ENCODE measurements around the gene PLEKHG2. TPM values are rescaled to one million over a fixed set of nuclear protein-coding genes. Genes with fewer than 3 reads are reported as not detected.

PLEKHG2 gene
- total RNA-seq, 2 experiments from 2014 or later, result 74.4 to 77.9 TPM

GRCh38 chr19:39402346-39403300 lies 9.8 kb upstream of the PLEKHG2 start:
- H3K9me3 Mint-ChIP-seq, result no peaks in the 10 kb centered on the region
- H3K4me3 Mint-ChIP-seq, result peak overlapping the region; percentile 76
- H3K27me3 Mint-ChIP-seq, result no peaks in the 10 kb centered on the region
- H3K4me1 Mint-ChIP-seq, result peaks cover 75% of the 10 kb centered on the region
- H3K27ac Mint-ChIP-seq, result peak overlapping the region; percentile 96
- POLR2A ChIA-PET, result no interaction called here
- H3K36me3 Mint-ChIP-seq (ENCODE audit: low read depth), result peaks cover 22% of the 10 kb centered on the region
- DNase-seq, result peak; percentile 91
- CTCF ChIA-PET, result interaction anchor here (1.3 to 4.4 kb wide), 4 partner anchors 9 to 67 kb away, joined by 4 to 47 read pairs (median 5); partner anchors contain the start of genes GMFG, PLEKHG2, SAMD4B and SUPT5H

- peaks cover 31% of the 10 kb centered on the region for H3K36me3 Mint-ChIP-seq (ENCODE audit: low read depth)
- peaks cover 67% of the 10 kb centered on the region for H3K4me1 Mint-ChIP-seq
- ChIA-PET POLR2A (interaction anchor here (0.7 kb wide), 1 partner anchor 552 kb away, joined by 3 read pairs; no protein-coding TSS in a partner anchor), CTCF (interaction anchor here (1.9 to 4.4 kb wide), 3 partner anchors 8 to 68 kb away, joined by 4 to 47 read pairs (median 11); partner anchors contain the start of genes GMFG, MED29, PAF1 and PLEKHG2)
- peak overlapping the region; percentile 76 for H3K4me3 Mint-ChIP-seq
- no peaks in the 10 kb centered on the region for H3K9me3 Mint-ChIP-seq
- DNase-seq, result peak; percentile 91
- no peaks in the 10 kb centered on the region for H3K27me3 Mint-ChIP-seq
- peak overlapping the region; percentile 96 for H3K27ac Mint-ChIP-seq
These were observed 8.8 kb upstream of the PLEKHG2 start for GRCh38 chr19:39403331-39404312.

- Mint-ChIP-seq H3K4me3 (peak overlapping the region; percentile 87), H3K27me3 (no peaks in the 10 kb centered on the region), H3K36me3 (ENCODE audit: low read depth) (peaks cover 27% of the 10 kb centered on the region), H3K9me3 (no peaks in the 10 kb centered on the region), H3K4me1 (peaks cover 53% of the 10 kb centered on the region), H3K27ac (peak overlapping the region; percentile 94)
- DNase-seq, result no peak
- CTCF ChIA-PET, result interaction anchor here (0.6 to 2.1 kb wide), 2 partner anchors 9 to 14 kb away, joined by 5 to 11 read pairs; partner anchors contain the start of genes MED29 and PAF1
- POLR2A ChIA-PET, result interaction anchor here (0.7 kb wide), 1 partner anchor 73 kb away, joined by 3 read pairs; no protein-coding TSS in a partner anchor
These were observed 7.1 kb upstream of the PLEKHG2 start for GRCh38 chr19:39405261-39405957.

- H3K4me1 Mint-ChIP-seq, result peaks cover 54% of the 10 kb centered on the region
- peaks cover 31% of the 10 kb centered on the region for H3K36me3 Mint-ChIP-seq (ENCODE audit: low read depth)
- peak overlapping the region; percentile 94 for H3K27ac Mint-ChIP-seq
These were observed 6.4 kb upstream of the PLEKHG2 start for GRCh38 chr19:39405958-39406655.

GRCh38 chr19:39406656-39407409 lies 5.6 kb upstream of the PLEKHG2 start, which contains the start of gene ZFP36:
Gene ZFP36, plus strand, starts transcription at chr19:39406847. Its CDS starts 58 bp downstream, at chr19:39406905.
- CTCF ChIA-PET, result interaction anchor here (1.8 to 4.1 kb wide), 3 partner anchors 9 to 65 kb away, joined by 5 to 46 read pairs (median 8); partner anchors contain the start of genes MED29, PAF1 and SAMD4B
- Mint-ChIP-seq H3K9me3 (no peaks in the 10 kb centered on the region), H3K4me1 (peaks cover 54% of the 10 kb centered on the region), H3K27ac (peak within 1 kb of the TSS; percentile 97), H3K27me3 (no peaks in the 10 kb centered on the region), H3K36me3 (ENCODE audit: low read depth) (peaks cover 37% of the 10 kb centered on the region), H3K4me3 (peak within 1 kb of the TSS; percentile 87)
- peak; percentile 89 for DNase-seq
- POLR2A ChIA-PET, result interaction anchor here (1.1 to 2.8 kb wide), 2 partner anchors 9 to 71 kb away, joined by 3 to 10 read pairs; no protein-coding TSS in a partner anchor

More at GRCh38 chr19:39405958-39406655, 6.4 kb upstream of the PLEKHG2 start:
- CTCF ChIA-PET, result interaction anchor here (1.8 to 4.1 kb wide), 3 partner anchors 9 to 64 kb away, joined by 5 to 46 read pairs (median 8); partner anchors contain the start of genes MED29, PAF1 and SAMD4B
- Mint-ChIP-seq H3K27me3 (no peaks in the 10 kb centered on the region), H3K4me3 (peak overlapping the region; percentile 87), H3K9me3 (no peaks in the 10 kb centered on the region)
- DNase-seq, result peak; percentile 89
- POLR2A ChIA-PET, result interaction anchor here (1.1 to 2.8 kb wide), 2 partner anchors 8 to 72 kb away, joined by 3 to 10 read pairs; no protein-coding TSS in a partner anchor

GRCh38 chr19:39407410-39407659 lies 5.1 kb upstream of the PLEKHG2 start:
- Mint-ChIP-seq H3K27ac (peak overlapping the region; percentile 97), H3K36me3 (ENCODE audit: low read depth) (peaks cover 37% of the 10 kb centered on the region), H3K4me3 (peak overlapping the region; percentile 87), H3K9me3 (no peaks in the 10 kb centered on the region), H3K27me3 (peaks cover 1% of the 10 kb centered on the region), H3K4me1 (peaks cover 53% of the 10 kb centered on the region)
- CTCF ChIA-PET, result interaction anchor here (1.1 to 4.1 kb wide), 5 partner anchors 10 to 65 kb away, joined by 3 to 46 read pairs (median 5); partner anchors contain the start of genes MED29, PAF1 and SAMD4B
- no peak for DNase-seq
- POLR2A ChIA-PET, result interaction anchor here (2.8 kb wide), 1 partner anchor 9 kb away, joined by 10 read pairs; no protein-coding TSS in a partner anchor

GRCh38 chr19:39407660-39408391 lies 4.6 kb upstream of the PLEKHG2 start:
- Mint-ChIP-seq H3K27me3 (peaks cover 1% of the 10 kb centered on the region), H3K4me1 (peaks cover 48% of the 10 kb centered on the region), H3K9me3 (no peaks in the 10 kb centered on the region), H3K4me3 (peak overlapping the region; percentile 87), H3K27ac (peak overlapping the region; percentile 97), H3K36me3 (ENCODE audit: low read depth) (peaks cover 37% of the 10 kb centered on the region)
- ChIA-PET CTCF (interaction anchor here (0.7 to 4.1 kb wide), 6 partner anchors 10 to 1190 kb away, joined by 3 to 46 read pairs (median 4); partner anchors contain the start of genes MED29, PAF1 and SAMD4B), POLR2A (interaction anchor here (2.8 kb wide), 1 partner anchor 10 kb away, joined by 10 read pairs; no protein-coding TSS in a partner anchor)
- peak; percentile 89 for DNase-seq

- H3K36me3 Mint-ChIP-seq (ENCODE audit: low read depth), result peaks cover 37% of the 10 kb centered on the region
- ChIA-PET POLR2A (interaction anchor here (2.8 kb wide), 1 partner anchor 11 kb away, joined by 10 read pairs; no protein-coding TSS in a partner anchor), CTCF (interaction anchor here (0.7 to 4.1 kb wide), 6 partner anchors 11 to 1189 kb away, joined by 3 to 46 read pairs (median 4); partner anchors contain the start of genes MED29, PAF1 and SAMD4B)
- H3K4me3 Mint-ChIP-seq, result peak overlapping the region; percentile 87
- no peaks in the 10 kb centered on the region for H3K9me3 Mint-ChIP-seq
- H3K27ac Mint-ChIP-seq, result peak overlapping the region; percentile 97
- H3K4me1 Mint-ChIP-seq, result peaks cover 48% of the 10 kb centered on the region
- peaks cover 1% of the 10 kb centered on the region for H3K27me3 Mint-ChIP-seq
- DNase-seq, result peak; percentile 33
These were observed 3.9 kb upstream of the PLEKHG2 start for GRCh38 chr19:39408392-39409207.
